HepG2 (cell line): ENCODE data around the gene ZNF213. TPM values are rescaled to one million over a fixed set of nuclear protein-coding genes. Genes with fewer than 3 reads are reported as not detected.

Source experiments
- ATAC-seq: fragments of 200-7000 bp; cut with Tn5 transposase; 3 replicates; pipeline ENCODE4 v1.9.1; 2020; ENCODE audit warnings: mild to moderate bottlenecking, moderate library complexity
- BruUV-seq: library from RNA; stranded (reverse); fragments of 400-500 nt; replicated peaks from 2 replicates; lab custom pipeline; 2021; lab: Mats Ljungman, UMichigan
- CTCF ChIA-PET: fragments of 300-600 bp; formaldehyde crosslinking; extraction: SDS; loops from one replicate; lab custom pipeline; 2021; ENCODE audit warnings: low total read pairs, inconsistent platforms, low intra/inter-chr PET ratio; lab: Yijun Ruan, JAX
- POLR2A ChIA-PET: fragments of 350-600 bp; sonication (Branson Sonifier 250); formaldehyde crosslinking; loops from one replicate; lab custom pipeline; 2020; ENCODE audit warnings: antibody characterized with exemption, inconsistent platforms; lab: Yijun Ruan, JAX
- DNase-seq: peaks from one replicate; pipeline ENCODE4 v3.0.0-alpha.2; 2015; ENCODE audit warnings: low spot score
- FAIRE-seq: peaks from 3 replicates; lab custom pipeline; 2011; peaks lifted over from hg19 to GRCh38; lab: Jason Lieb, UNC
- H2AFZ ChIP-seq: one replicate; pipeline ENCODE4 v1.6.1; 2011; ENCODE audit warnings: low read length, inconsistent platforms
- H3K27ac ChIP-seq: fragments of 300-600 bp; 3 replicates; pipeline ENCODE4 v1.8.0; 2011; ENCODE audit warnings: mixed run types, mild to moderate bottlenecking, mixed read lengths, low read length, inconsistent platforms; ENCODE audit not compliant: insufficient read depth; ENCODE audit errors: extremely low read length
- H3K27me3 ChIP-seq, 2 experiments: fragments of 200-600 bp in 1 of 2; 2 replicates in 1 of 2; 3 replicates in 1 of 2; pipeline versions ENCODE4 v1.6.0 to v1.8.0; 2011; ENCODE audit warnings: low read length in 2 of 2, mild to moderate bottlenecking in 2 of 2, moderate library complexity in 2 of 2, inconsistent platforms in 1 of 2; ENCODE audit not compliant: insufficient read depth in 2 of 2, control insufficient read depth in 1 of 2
- H3K36me3 ChIP-seq, 2 experiments: fragments of 200-600 bp in 1 of 2; replicated peaks in 1 of 2; 2 replicates in 1 of 2; 3 replicates in 1 of 2; pipeline versions ENCODE4 v1.5.1 to v1.8.0; 2011; ENCODE audit warnings: low read length in 2 of 2, inconsistent platforms in 1 of 2; ENCODE audit not compliant: insufficient read depth in 2 of 2, control insufficient read depth in 1 of 2
- H3K4me1 ChIP-seq: 2 replicates; pipeline ENCODE4 v1.5.1; 2012; ENCODE audit warnings: low read length, inconsistent platforms; ENCODE audit not compliant: insufficient read depth
- H3K4me2 ChIP-seq: 2 replicates; pipeline ENCODE4 v1.6.0; 2011; ENCODE audit warnings: low read depth, low read length, inconsistent platforms
- H3K4me3 ChIP-seq, 3 experiments: fragments of 200-600 bp in 1 of 3; sonication (generic), shearing (Covaris generic) in 1 of 3; replicated peaks in 1 of 3; 2 replicates each; pipeline ENCODE4 v1.5.1; 2011 to 2016; ENCODE audit warnings: low read length in 3 of 3, inconsistent platforms in 2 of 3, low read depth in 2 of 3, mild to moderate bottlenecking in 2 of 3, control low read depth in 1 of 3, mixed read lengths in 1 of 3; ENCODE audit not compliant: insufficient read depth in 1 of 3
- H3K79me2 ChIP-seq: one replicate; pipeline ENCODE4 v1.6.1; 2011; ENCODE audit warnings: low read length, inconsistent platforms; ENCODE audit not compliant: insufficient read depth
- H3K9ac ChIP-seq: 2 replicates; pipeline ENCODE4 v1.6.0; 2011; ENCODE audit warnings: mild to moderate bottlenecking, low read depth, low read length, inconsistent platforms; ENCODE audit not compliant: insufficient read depth
- H3K9me3 ChIP-seq: 2 replicates; pipeline ENCODE4 v1.5.1; 2012; ENCODE audit warnings: mild to moderate bottlenecking, low read length
- H4K20me1 ChIP-seq: 2 replicates; pipeline ENCODE4 v1.6.0; 2011; ENCODE audit warnings: inconsistent platforms, mild to moderate bottlenecking, low read length, moderate library complexity; ENCODE audit not compliant: insufficient read depth
- GABPB1 ChIP-seq: IDR thresholded peaks from 2 replicates; pipeline ENCODE4 v1.6.1; 2016; ENCODE audit warnings: mild to moderate bottlenecking, missing genetic modification reagents, moderate library complexity, missing compliant biosample characterization
- KLF15 ChIP-seq: sonication (generic); formaldehyde crosslinking; IDR thresholded peaks from 2 replicates; pipeline ENCODE4 v1.8.1; 2023; ENCODE audit warnings: borderline replicate concordance, mild to moderate bottlenecking, inconsistent platforms, missing genetic modification reagents, mixed read lengths
- RAD21 ChIP-seq: fragments of 450-650 bp; formaldehyde crosslinking; IDR thresholded peaks from 2 replicates; pipeline ENCODE4 v1.5.0; 2020; ENCODE audit warnings: mild to moderate bottlenecking
- REXO4 ChIP-seq: sonication (generic); formaldehyde crosslinking; IDR thresholded peaks from 2 replicates; pipeline ENCODE4 v1.8.0; 2022; ENCODE audit warnings: missing genetic modification reagents, mild to moderate bottlenecking, borderline replicate concordance
- SMYD3 ChIP-seq: sonication (generic); formaldehyde crosslinking; IDR thresholded peaks from 2 replicates; pipeline ENCODE4 v1.8.1; 2023; ENCODE audit warnings: mild to moderate bottlenecking, missing genetic modification reagents
- U2AF1 ChIP-seq: fragments of 200-400 bp; formaldehyde crosslinking; optimal IDR thresholded peaks from 2 replicates; pipeline ENCODE3; 2017; ENCODE audit warnings: mild to moderate bottlenecking, low read depth, low read length
- ZFP36L2 ChIP-seq: sonication (generic); formaldehyde crosslinking; IDR thresholded peaks from 2 replicates; pipeline ENCODE4 v1.4.0; 2020; ENCODE audit warnings: missing genetic modification reagents
- ZNF772 ChIP-seq: sonication (generic); formaldehyde crosslinking; IDR thresholded peaks from 2 replicates; pipeline ENCODE4 v1.5.0; 2020; ENCODE audit warnings: mild to moderate bottlenecking, missing genetic modification reagents
- ZNF775 ChIP-seq: sonication (generic); formaldehyde crosslinking; IDR thresholded peaks from 2 replicates; pipeline ENCODE4 v1.4.0; 2020; ENCODE audit warnings: missing genetic modification reagents, mild to moderate bottlenecking, moderate library complexity, borderline replicate concordance
- ZNF879 ChIP-seq: sonication (generic); formaldehyde crosslinking; IDR thresholded peaks from 2 replicates; pipeline ENCODE4 v1.8.1; 2023; ENCODE audit warnings: missing genetic modification reagents
- WGBS: methylation state at CpG from one replicate; pipeline ENCODE4 v1.1.6; 2017; ENCODE audit warnings: low lambda C conversion rate; 5-methylcytosine and 5-hydroxymethylcytosine counted together
- in situ Hi-C: cut with HindIII; loops from 2 replicates; pipeline ENCODE4 v1.10.0; 2017; ENCODE audit warnings: low pct_unique_long_range_greater_than_20kb; ENCODE audit not compliant: extremely low pct_ligation_motif_present
- intact Hi-C: fragments of 100-400 bp; cut with micrococcal nuclease; formaldehyde crosslinking; loops from one replicate; pipeline ENCODE4 v1.10.0; 2022; ENCODE audit not compliant: unreplicated experiment
- polyA plus RNA-seq, 8 experiments: library from polyadenylated mRNA; depleted of rRNA in 3 of 8; stranded (reverse) in 7 of 8; unstranded in 1 of 8; fragments of >200 nt; fragmentation: Illumina TruSeq in 4 of 8; extraction: Trizol in 4 of 8; gene quantifications; 2 replicates each; pipeline versions ENCODE4 v1.2.1 to v1.2.3, GENCODE V29; 2011 to 2016; ENCODE audit warnings: low read depth in 4 of 8, missing spikeins in 1 of 8, mixed read lengths in 1 of 8; ENCODE audit not compliant: insufficient read depth in 1 of 8
- total RNA-seq, 5 experiments: library from RNA; depleted of rRNA; stranded (reverse); fragments of >200 nt; fragmentation: Illumina TruSeq; extraction: Trizol; gene quantifications; 2 replicates each; pipeline ENCODE4 v1.2.3, GENCODE V29; 2016; ENCODE audit warnings: low read depth in 1 of 5
- TF ChIP-seq, protein P1 (sequence below): sonication (generic); formaldehyde crosslinking; IDR thresholded peaks from 2 replicates; pipeline ENCODE4 v1.4.0; 2020; ENCODE audit warnings: missing genetic modification reagents
- TF ChIP-seq, protein P2 (sequence below): sonication (generic); formaldehyde crosslinking; IDR thresholded peaks from 2 replicates; pipeline ENCODE4 v1.4.0; 2020; ENCODE audit warnings: low read depth, mild to moderate bottlenecking, missing genetic modification reagents
- TF ChIP-seq, protein P3 (sequence below): sonication (generic); formaldehyde crosslinking; IDR thresholded peaks from 2 replicates; pipeline ENCODE4 v1.8.1; 2023; ENCODE audit warnings: mild to moderate bottlenecking, moderate library complexity, missing genetic modification reagents
- TF ChIP-seq, protein P4 (sequence below): sonication (generic); formaldehyde crosslinking; IDR thresholded peaks from 2 replicates; pipeline ENCODE4 v1.5.0; 2020; ENCODE audit warnings: mild to moderate bottlenecking, missing genetic modification reagents

ZNF213 gene
- total and polyA plus RNA-seq, 2 of the 13 experiments (the other 11 are each of a cell fraction or from before 2014, with no cell fraction given) = 0.59 to 0.97 TPM

DNA sequence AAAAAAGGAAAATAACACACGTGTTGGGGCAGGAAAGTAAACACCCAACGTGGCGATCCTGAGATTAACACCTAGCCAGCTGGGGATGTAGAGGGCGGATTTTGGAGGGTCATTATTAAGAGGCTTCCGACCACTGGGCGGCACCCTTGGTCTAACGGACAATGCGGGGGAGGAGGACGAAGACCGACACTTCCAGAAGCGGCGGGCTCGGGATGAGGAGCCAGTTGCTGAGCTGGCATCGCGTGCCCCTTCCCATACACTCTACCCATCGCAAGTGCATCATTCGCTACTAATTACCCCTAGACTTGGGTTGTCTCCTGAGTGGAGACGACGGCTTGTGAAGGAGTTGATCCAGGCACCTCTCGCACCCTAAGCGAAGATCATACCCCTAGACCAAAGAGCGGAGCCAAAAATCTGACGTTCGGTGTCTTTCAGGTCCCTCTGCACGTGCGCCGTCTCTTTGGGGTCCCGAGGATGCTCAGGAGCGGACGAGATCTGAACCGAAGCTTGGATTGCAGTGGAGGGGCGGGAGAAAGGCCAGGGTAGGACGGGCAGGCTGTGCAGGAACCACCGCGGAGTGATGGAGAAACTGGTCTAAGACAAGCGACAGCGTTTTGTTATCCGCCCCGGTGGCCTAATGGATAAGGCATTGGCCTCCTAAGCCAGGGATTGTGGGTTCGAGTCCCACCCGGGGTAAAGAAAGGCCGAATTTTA lies 17.6 kb downstream of the ZNF213 start:
- Histone ChIP-seq H3K27ac (peak overlapping the region; percentile 21), H3K36me3 (no peaks in the 10 kb centered on the region), H3K79me2 (no peaks in the 10 kb centered on the region), H2AFZ (peak overlapping the region; percentile 88), H3K9ac (peak overlapping the region; percentile 32; the same call in 1 of the 2 replicates), H3K4me2 (peak overlapping the region; percentile 97), H3K4me1 (peaks cover 33% of the 10 kb centered on the region), H3K9me3 (no peaks in the 10 kb centered on the region), H3K4me3 (peak overlapping the region; percentile 52 to 78 (median 70)), H4K20me1 (no peaks in the 10 kb centered on the region), H3K27me3 (peaks cover 0 to 17% of the 10 kb centered on the region in 2 experiments; a peak in 3 of 5 replicates)
- FAIRE-seq (peak; percentile 8), DNase-seq (peak; percentile 92), ATAC-seq (peak; percentile 13)
- in situ Hi-C loops (no loop called here), intact Hi-C loops (loop anchor here (2.0 to 5.0 kb wide), 2 partner anchors 18 to 35 kb away; partner anchors contain the start of gene OR1F1)
- CTCF ChIA-PET = interaction anchor here (1.1 to 2.8 kb wide), 3 partner anchors 11 to 22 kb away, joined by 3 to 18 read pairs (median 3); no protein-coding TSS in a partner anchor
- POLR2A ChIA-PET = interaction anchor here (1.1 to 1.4 kb wide), 3 partner anchors 18 to 35 kb away, joined by 3 to 6 read pairs (median 3); partner anchors contain the start of genes OR1F1 and ZNF213
- BruUV-seq = no TSS peak
- 5% methylated on average over 28 of the region's 42 CpGs for WGBS
- TF ChIP-seq U2AF1 = no peak
- TF ChIP-seq, protein P1, sequence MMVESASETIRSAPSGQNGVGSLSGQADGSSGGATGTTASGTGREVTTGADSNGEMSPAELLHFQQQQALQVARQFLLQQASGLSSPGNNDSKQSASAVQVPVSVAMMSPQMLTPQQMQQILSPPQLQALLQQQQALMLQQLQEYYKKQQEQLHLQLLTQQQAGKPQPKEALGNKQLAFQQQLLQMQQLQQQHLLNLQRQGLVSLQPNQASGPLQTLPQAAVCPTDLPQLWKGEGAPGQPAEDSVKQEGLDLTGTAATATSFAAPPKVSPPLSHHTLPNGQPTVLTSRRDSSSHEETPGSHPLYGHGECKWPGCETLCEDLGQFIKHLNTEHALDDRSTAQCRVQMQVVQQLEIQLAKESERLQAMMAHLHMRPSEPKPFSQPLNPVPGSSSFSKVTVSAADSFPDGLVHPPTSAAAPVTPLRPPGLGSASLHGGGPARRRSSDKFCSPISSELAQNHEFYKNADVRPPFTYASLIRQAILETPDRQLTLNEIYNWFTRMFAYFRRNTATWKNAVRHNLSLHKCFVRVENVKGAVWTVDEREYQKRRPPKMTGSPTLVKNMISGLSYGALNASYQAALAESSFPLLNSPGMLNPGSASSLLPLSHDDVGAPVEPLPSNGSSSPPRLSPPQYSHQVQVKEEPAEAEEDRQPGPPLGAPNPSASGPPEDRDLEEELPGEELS (CRISPR knock-in tag) = peak; percentile 34
- no peak; the same call in 1 of the 2 replicates for TF ChIP-seq ZNF772 (CRISPR knock-in tag)
- no peak for TF ChIP-seq ZFP36L2
- TF ChIP-seq ZNF879 = no peak
- TF ChIP-seq, protein P2, sequence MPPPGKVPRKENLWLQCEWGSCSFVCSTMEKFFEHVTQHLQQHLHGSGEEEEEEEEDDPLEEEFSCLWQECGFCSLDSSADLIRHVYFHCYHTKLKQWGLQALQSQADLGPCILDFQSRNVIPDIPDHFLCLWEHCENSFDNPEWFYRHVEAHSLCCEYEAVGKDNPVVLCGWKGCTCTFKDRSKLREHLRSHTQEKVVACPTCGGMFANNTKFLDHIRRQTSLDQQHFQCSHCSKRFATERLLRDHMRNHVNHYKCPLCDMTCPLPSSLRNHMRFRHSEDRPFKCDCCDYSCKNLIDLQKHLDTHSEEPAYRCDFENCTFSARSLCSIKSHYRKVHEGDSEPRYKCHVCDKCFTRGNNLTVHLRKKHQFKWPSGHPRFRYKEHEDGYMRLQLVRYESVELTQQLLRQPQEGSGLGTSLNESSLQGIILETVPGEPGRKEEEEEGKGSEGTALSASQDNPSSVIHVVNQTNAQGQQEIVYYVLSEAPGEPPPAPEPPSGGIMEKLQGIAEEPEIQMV (CRISPR knock-in tag) = no peak
- TF ChIP-seq RAD21 (CRISPR knock-in tag) = peak; percentile 44
- TF ChIP-seq, protein P3, sequence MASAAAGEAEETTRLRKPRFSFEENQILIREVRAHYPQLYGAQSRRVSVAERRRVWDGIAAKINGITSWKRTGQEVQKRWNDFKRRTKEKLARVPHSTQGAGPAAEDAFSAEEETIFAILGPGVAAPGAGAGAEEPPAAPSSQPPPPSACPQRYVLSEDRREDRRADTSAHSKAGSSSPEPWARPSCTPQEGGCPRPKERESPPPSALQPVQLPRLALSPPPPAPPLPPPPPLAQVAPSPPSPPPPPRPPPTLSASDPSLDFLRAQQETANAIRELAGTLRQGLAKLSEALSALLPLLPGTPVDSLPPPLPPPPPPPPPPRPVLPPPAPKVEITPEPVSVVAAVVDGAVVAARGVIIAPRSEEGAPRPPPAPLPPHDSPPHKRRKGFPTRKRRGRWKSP (CRISPR knock-in tag) = peak; percentile 61; the same call in 1 of the 2 replicates
- no peak for TF ChIP-seq SMYD3 (CRISPR knock-in tag)
- TF ChIP-seq, protein P4, sequence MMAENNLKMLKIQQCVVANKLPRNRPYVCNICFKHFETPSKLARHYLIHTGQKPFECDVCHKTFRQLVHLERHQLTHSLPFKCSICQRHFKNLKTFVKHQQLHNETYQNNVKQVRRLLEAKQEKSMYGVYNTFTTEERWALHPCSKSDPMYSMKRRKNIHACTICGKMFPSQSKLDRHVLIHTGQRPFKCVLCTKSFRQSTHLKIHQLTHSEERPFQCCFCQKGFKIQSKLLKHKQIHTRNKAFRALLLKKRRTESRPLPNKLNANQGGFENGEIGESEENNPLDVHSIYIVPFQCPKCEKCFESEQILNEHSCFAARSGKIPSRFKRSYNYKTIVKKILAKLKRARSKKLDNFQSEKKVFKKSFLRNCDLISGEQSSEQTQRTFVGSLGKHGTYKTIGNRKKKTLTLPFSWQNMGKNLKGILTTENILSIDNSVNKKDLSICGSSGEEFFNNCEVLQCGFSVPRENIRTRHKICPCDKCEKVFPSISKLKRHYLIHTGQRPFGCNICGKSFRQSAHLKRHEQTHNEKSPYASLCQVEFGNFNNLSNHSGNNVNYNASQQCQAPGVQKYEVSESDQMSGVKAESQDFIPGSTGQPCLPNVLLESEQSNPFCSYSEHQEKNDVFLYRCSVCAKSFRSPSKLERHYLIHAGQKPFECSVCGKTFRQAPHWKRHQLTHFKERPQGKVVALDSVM (CRISPR knock-in tag) = no peak
- no peak for TF ChIP-seq ZNF775 (CRISPR knock-in tag)
- no peak for TF ChIP-seq REXO4 (CRISPR knock-in tag)
- TF ChIP-seq GABPB1 = 0 out of 2 replicates have a peak, but pooled peaks have one; percentile 37
- no peak for TF ChIP-seq KLF15 (CRISPR knock-in tag)
